Keratinocyte (primary cell): Measurements from ENCODE around the gene POU3F1. TPM values are rescaled to one million over a fixed set of nuclear protein-coding genes. Genes with fewer than 3 reads are reported as not detected.

Source experiments
- DNase-seq: peaks from one replicate; pipeline ENCODE4 v3.0.0-alpha.2; 2011; ENCODE audit warnings: low read depth, missing footprints, low spot score
- FAIRE-seq: peaks from 2 replicates; lab custom pipeline; 2011; peaks lifted over from hg19 to GRCh38; lab: Jason Lieb, UNC
- H2AFZ ChIP-seq: 2 replicates; pipeline ENCODE4 v1.6.0; 2012; ENCODE audit warnings: low read length, control low read depth, inconsistent platforms; ENCODE audit not compliant: control insufficient read depth
- H3K27ac ChIP-seq: 2 replicates; pipeline ENCODE4 v1.5.1; 2011; ENCODE audit warnings: low read length; ENCODE audit not compliant: control insufficient read depth, insufficient read depth
- H3K27me3 ChIP-seq: 3 replicates; pipeline ENCODE4 v1.6.0; 2011; ENCODE audit warnings: low read length; ENCODE audit not compliant: control insufficient read depth, insufficient read depth; ENCODE audit errors: extremely low read depth
- H3K36me3 ChIP-seq, 2 experiments: 2 replicates in 1 of 2; 3 replicates in 1 of 2; pipeline ENCODE4 v1.5.1; 2011; ENCODE audit warnings: low read length in 2 of 2, mild to moderate bottlenecking in 1 of 2; ENCODE audit not compliant: control insufficient read depth in 2 of 2, insufficient read depth in 2 of 2; ENCODE audit errors: extremely low read depth in 1 of 2
- H3K4me1 ChIP-seq: 3 replicates; pipeline ENCODE4 v1.5.1; 2011; ENCODE audit warnings: low read length; ENCODE audit not compliant: control insufficient read depth, insufficient read depth; ENCODE audit errors: extremely low read depth
- H3K4me2 ChIP-seq: 3 replicates; pipeline ENCODE4 v1.6.0; 2011; ENCODE audit warnings: low read depth, low read length; ENCODE audit not compliant: control insufficient read depth, insufficient read depth; ENCODE audit errors: extremely low read depth
- H3K4me3 ChIP-seq, 3 experiments: fragments of 200-600 bp in 1 of 3; sonication (generic) in 1 of 3; 2 replicates in 2 of 3; 3 replicates in 1 of 3; pipeline ENCODE4 v1.5.1; 2011 to 2016; ENCODE audit warnings: low read length in 3 of 3, mild to moderate bottlenecking in 3 of 3, control low read depth in 2 of 3, inconsistent platforms in 1 of 3, low read depth in 1 of 3, mixed read lengths in 1 of 3, mixed run types in 1 of 3, moderate library complexity in 1 of 3; ENCODE audit not compliant: control insufficient read depth in 2 of 3, insufficient read depth in 2 of 3; ENCODE audit errors: extremely low read depth in 1 of 3
- H3K79me2 ChIP-seq: 2 replicates; pipeline ENCODE4 v1.6.0; 2012; ENCODE audit warnings: low read length; ENCODE audit not compliant: control insufficient read depth, insufficient read depth
- H3K9ac ChIP-seq: 3 replicates; pipeline ENCODE4 v1.6.0; 2011; ENCODE audit warnings: low read length; ENCODE audit not compliant: control insufficient read depth, insufficient read depth; ENCODE audit errors: extremely low read depth
- H3K9me1 ChIP-seq: 3 replicates; pipeline ENCODE4 v1.6.0; 2011; ENCODE audit warnings: low read length; ENCODE audit not compliant: control insufficient read depth, insufficient read depth; ENCODE audit errors: extremely low read depth
- H3K9me3 ChIP-seq: 2 replicates; pipeline ENCODE4 v1.5.1; 2012; ENCODE audit warnings: low read depth, low read length; ENCODE audit not compliant: control insufficient read depth
- H4K20me1 ChIP-seq: 3 replicates; pipeline ENCODE4 v1.6.0; 2011; ENCODE audit warnings: low read length; ENCODE audit not compliant: control insufficient read depth, insufficient read depth; ENCODE audit errors: extremely low read depth
- EZH2 ChIP-seq: IDR thresholded peaks from one replicate; pipeline ENCODE4 v1.6.1; 2012; ENCODE audit warnings: inconsistent platforms, mild to moderate bottlenecking, low read length, moderate library complexity
- dilution Hi-C: fragments of 300-500 bp; cut with MboI; formaldehyde crosslinking; loops from one replicate; pipeline ENCODE4 v1.7.0; 2020; ENCODE audit warnings: low sequenced_read_pairs; ENCODE audit not compliant: extremely low pct_ligation_motif_present
- polyA plus RNA-seq, 5 experiments: library from polyadenylated mRNA; depleted of rRNA in 3 of 5; stranded (reverse) in 3 of 5; stranded (forward) in 1 of 5; unstranded in 1 of 5; fragments of >200 nt; gene quantifications; 1 replicate in 1 of 5; 2 replicates in 3 of 5; 3 replicates in 1 of 5; pipeline versions ENCODE4 v1.2.1 to v1.2.3, GENCODE V29; 2011 to 2012; ENCODE audit warnings: missing spikeins in 2 of 5, low read depth in 1 of 5, low replicate concordance in 1 of 5
- small RNA-seq, 3 experiments: library from RNA; depleted of rRNA; stranded (forward); fragments of <200 nt; gene quantifications; one replicate each; pipeline ENCODE3, GENCODE V24; 2012; ENCODE audit warnings: low read depth in 3 of 3, low replicate concordance in 1 of 3; ENCODE audit not compliant: insufficient read length in 3 of 3
- TF ChIP-seq, protein P1 (sequence below), 3 experiments: IDR thresholded peaks in 1 of 3; conservative IDR thresholded peaks in 1 of 3; optimal IDR thresholded peaks in 1 of 3; 2 replicates in 2 of 3; 3 replicates in 1 of 3; pipeline versions ENCODE3 to v1.5.1; 2011; ENCODE audit warnings: low read length in 3 of 3, mild to moderate bottlenecking in 3 of 3, moderate library complexity in 2 of 3, control low read depth in 1 of 3, inconsistent platforms in 1 of 3; ENCODE audit not compliant: insufficient read depth in 2 of 3; ENCODE audit errors: extremely low read depth in 1 of 3

POU3F1 gene
- polyA plus RNA-seq, 1 donor (not counting 4 experiments of a cell fraction or from before 2014, with no cell fraction given): 0.59 TPM

DNA sequence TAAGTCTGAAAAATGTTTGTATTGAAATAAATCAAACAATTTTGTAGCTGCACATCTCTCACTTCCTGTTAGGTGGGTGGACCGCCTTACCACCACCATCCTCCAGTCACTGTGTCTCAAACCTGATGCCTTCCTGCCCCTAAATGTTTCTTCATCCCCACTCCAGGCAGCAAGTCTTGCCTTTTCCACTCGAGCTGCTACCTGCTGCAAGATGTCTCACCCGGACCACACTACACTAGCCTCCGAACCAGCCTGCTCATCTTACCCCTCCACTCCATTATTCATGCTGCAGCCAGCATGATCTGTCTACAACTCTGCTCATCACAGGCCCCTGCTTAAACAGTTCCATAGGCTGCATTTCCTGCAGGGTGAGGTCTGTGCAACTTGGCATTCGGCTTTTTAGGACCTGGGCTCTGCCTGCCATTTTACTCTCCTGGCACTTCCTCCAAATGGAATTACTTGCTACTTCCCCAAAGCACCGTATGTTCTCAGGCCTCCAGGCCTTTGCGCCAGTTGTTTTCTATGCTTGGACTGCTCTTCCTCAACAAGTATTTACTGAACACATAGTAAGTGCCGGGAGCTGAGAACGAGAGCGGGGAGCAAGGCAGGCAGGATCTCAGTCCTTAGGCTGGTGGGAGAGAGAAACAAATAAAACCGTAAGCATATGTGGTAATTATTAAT is 51.6 kb downstream of the POU3F1 start:
- FAIRE-seq: no peak
- Histone ChIP-seq H3K4me1 (peaks cover 26% of the 10 kb centered on the region), H3K4me2 (peak overlapping the region; percentile 67), H3K36me3 (peaks cover 13 to 23% of the 10 kb centered on the region in 2 experiments), H3K9me1 (no peaks in the 10 kb centered on the region), H3K79me2 (peaks cover 8% of the 10 kb centered on the region), H4K20me1 (no peaks in the 10 kb centered on the region), H3K4me3 (peak overlapping the region in 2 of 3 experiments; percentile 43 to 55), H2AFZ (peak overlapping the region; percentile 41), H3K9me3 (no peaks in the 10 kb centered on the region), H3K27ac (peak overlapping the region; percentile 68), H3K9ac (peak overlapping the region; percentile 75), H3K27me3 (no peaks in the 10 kb centered on the region)
- dilution Hi-C loops: no loop called here
- TF ChIP-seq, protein P1, sequence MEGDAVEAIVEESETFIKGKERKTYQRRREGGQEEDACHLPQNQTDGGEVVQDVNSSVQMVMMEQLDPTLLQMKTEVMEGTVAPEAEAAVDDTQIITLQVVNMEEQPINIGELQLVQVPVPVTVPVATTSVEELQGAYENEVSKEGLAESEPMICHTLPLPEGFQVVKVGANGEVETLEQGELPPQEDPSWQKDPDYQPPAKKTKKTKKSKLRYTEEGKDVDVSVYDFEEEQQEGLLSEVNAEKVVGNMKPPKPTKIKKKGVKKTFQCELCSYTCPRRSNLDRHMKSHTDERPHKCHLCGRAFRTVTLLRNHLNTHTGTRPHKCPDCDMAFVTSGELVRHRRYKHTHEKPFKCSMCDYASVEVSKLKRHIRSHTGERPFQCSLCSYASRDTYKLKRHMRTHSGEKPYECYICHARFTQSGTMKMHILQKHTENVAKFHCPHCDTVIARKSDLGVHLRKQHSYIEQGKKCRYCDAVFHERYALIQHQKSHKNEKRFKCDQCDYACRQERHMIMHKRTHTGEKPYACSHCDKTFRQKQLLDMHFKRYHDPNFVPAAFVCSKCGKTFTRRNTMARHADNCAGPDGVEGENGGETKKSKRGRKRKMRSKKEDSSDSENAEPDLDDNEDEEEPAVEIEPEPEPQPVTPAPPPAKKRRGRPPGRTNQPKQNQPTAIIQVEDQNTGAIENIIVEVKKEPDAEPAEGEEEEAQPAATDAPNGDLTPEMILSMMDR (optimal IDR thresholded peaks at IDR 0.05 in 1 of 3, IDR thresholded peaks at IDR 0.05 in 1 of 3, conservative IDR thresholded peaks at IDR 0.05 in 1 of 3; ENCODE audit: extremely low read depth in 1 of 3, insufficient read depth in 2 of 3, low read length in 3 of 3): no peak
- TF ChIP-seq EZH2: no peak
- DNase-seq: no peak

Small RNAs within 50 kb of the gene (small RNA-seq; reads per million reads assigned to genes)
- gene MIR3659: 0.33 to 3.3 (median 3.0) reads per million in 3 experiments

Other genes with a start within 250 kb of the POU3F1 start
- 22.2 to 46.0 TPM (median 25.8 TPM) in 3 replicates for gene C1orf122, start 239.0 kb downstream of the POU3F1 start, polyA plus RNA-seq
- 21.7 to 26.8 TPM (median 22.2 TPM) in 3 replicates for gene YRDC, start 238.6 kb downstream of the POU3F1 start, polyA plus RNA-seq
- 10.5 to 13.1 TPM (median 10.7 TPM) in 3 replicates for gene MTF1, start 187.2 kb downstream of the POU3F1 start, polyA plus RNA-seq
- 3.4 to 6.4 TPM (median 6.0 TPM) in 3 replicates for gene INPP5B, start 99.7 kb downstream of the POU3F1 start, polyA plus RNA-seq
- gene SF3A3, start 56.8 kb downstream of the POU3F1 start, polyA plus RNA-seq: 26.4 to 47.0 TPM (median 44.5 TPM) in 3 replicates
- gene FHL3, start 41.3 kb downstream of the POU3F1 start, polyA plus RNA-seq: 5.1 to 24.6 TPM (median 5.2 TPM) in 3 replicates
- 24.1 to 50.0 TPM (median 49.1 TPM) in 3 replicates for gene UTP11, start 34.1 kb downstream of the POU3F1 start, polyA plus RNA-seq